ENCODE results near the gene MAGEL2. TPM values are rescaled to one million over a fixed set of nuclear protein-coding genes. Genes with fewer than 3 reads are reported as not detected.
A peak's percentile ranks its signal among the peaks of the same experiment; 100 is the strongest.

The MAGEL2 gene
- total RNA-seq = under 1 TPM; 0.15 to 0.16 TPM

GRCh38 chr15:23647421-23648370 lies at the start of gene MAGEL2:
TSS of gene MAGEL2 (minus strand) at chr15:23647867. CDS start at chr15:23647742, 125 bp downstream.
- H3K4me3 ChIP-seq = peak within 1 kb of the TSS in 1 of 2 donors; percentile 34
- DNase-seq (ENCODE audit: low spot score) = no peak
- peaks cover 0 to 11% of the 10 kb centered on the region in 2 donors for H3K4me1 ChIP-seq
- no peaks in the 10 kb centered on the region for H3K9me3 ChIP-seq
- TF ChIP-seq CTCF (IDR thresholded peaks at IDR 0.05) = no peak
- H3K27ac ChIP-seq = no peak within 1 kb of the TSS
- H3K36me3 ChIP-seq = no peaks in the 10 kb centered on the region
- H3K27me3 ChIP-seq = peaks cover 0 to 3% of the 10 kb centered on the region in 2 donors

GRCh38 chr15:23695282-23695681 lies 47.6 kb upstream of the MAGEL2 start:
- no peak for TF ChIP-seq CTCF (IDR thresholded peaks at IDR 0.05)
- H3K9me3 ChIP-seq = peaks cover 0 to 7% of the 10 kb centered on the region in 2 donors
- DNase-seq (ENCODE audit: low spot score) = no peak
- no peaks in the 10 kb centered on the region for H3K36me3 ChIP-seq
- H3K4me1 ChIP-seq = no peaks in the 10 kb centered on the region
- H3K27ac ChIP-seq = no peak overlapping the region
- no peaks in the 10 kb centered on the region for H3K27me3 ChIP-seq
- H3K4me3 ChIP-seq = no peak overlapping the region

GRCh38 chr15:23694592-23694991 lies 46.9 kb upstream of the MAGEL2 start:
- Histone ChIP-seq H3K36me3 (no peaks in the 10 kb centered on the region), H3K4me1 (no peaks in the 10 kb centered on the region), H3K27me3 (no peaks in the 10 kb centered on the region), H3K9me3 (peaks cover 0 to 7% of the 10 kb centered on the region in 2 donors), H3K27ac (no peak overlapping the region), H3K4me3 (no peak overlapping the region)
- no peak for TF ChIP-seq CTCF (IDR thresholded peaks at IDR 0.05)
- no peak for DNase-seq (ENCODE audit: low spot score)

- H3K27ac ChIP-seq = no peak overlapping the region
- H3K4me3 ChIP-seq = no peak overlapping the region
- H3K9me3 ChIP-seq = peaks cover 0 to 7% of the 10 kb centered on the region in 2 donors
- no peak for TF ChIP-seq CTCF (IDR thresholded peaks at IDR 0.05)
- H3K4me1 ChIP-seq = no peaks in the 10 kb centered on the region
- H3K27me3 ChIP-seq = no peaks in the 10 kb centered on the region
- H3K36me3 ChIP-seq = no peaks in the 10 kb centered on the region
- DNase-seq (ENCODE audit: low spot score) = no peak
Observed at GRCh38 chr15:23690450-23690852, 42.8 kb upstream of the MAGEL2 start.

- H3K4me1 ChIP-seq = no peaks in the 10 kb centered on the region
- no peak overlapping the region for H3K4me3 ChIP-seq
- H3K27ac ChIP-seq = no peak overlapping the region
- H3K9me3 ChIP-seq = peaks cover 0 to 4% of the 10 kb centered on the region in 2 donors
- no peak for DNase-seq (ENCODE audit: low spot score)
- TF ChIP-seq CTCF (IDR thresholded peaks at IDR 0.05) = no peak
- H3K36me3 ChIP-seq = no peaks in the 10 kb centered on the region
- H3K27me3 ChIP-seq = no peaks in the 10 kb centered on the region
Observed at GRCh38 chr15:23690015-23690414, 42.3 kb upstream of the MAGEL2 start.

All from right atrium auricular region (tissue), 2 donors.